ENCODE results near the gene ARSJ.

DNA sequence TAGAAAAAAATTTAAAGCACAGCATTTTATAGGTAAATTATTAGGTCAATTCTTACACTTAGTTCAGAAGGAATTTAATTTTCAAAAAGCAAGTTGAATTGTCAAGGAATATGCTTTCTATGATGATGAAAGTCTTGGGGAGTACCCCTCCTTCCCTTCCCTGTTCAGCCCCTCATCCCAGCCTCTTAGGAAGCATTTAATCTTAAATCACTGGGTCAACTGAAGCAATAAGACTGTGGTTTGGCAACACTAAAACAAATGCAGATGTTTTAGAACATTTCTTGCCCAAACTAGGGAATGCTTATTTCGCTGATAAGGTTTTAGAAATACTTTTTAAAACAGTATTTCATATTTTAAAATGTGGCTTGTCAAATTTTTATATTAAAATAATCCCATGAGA lies 19.1 kb upstream of the ARSJ start:
- TF ChIP-seq, protein P1, sequence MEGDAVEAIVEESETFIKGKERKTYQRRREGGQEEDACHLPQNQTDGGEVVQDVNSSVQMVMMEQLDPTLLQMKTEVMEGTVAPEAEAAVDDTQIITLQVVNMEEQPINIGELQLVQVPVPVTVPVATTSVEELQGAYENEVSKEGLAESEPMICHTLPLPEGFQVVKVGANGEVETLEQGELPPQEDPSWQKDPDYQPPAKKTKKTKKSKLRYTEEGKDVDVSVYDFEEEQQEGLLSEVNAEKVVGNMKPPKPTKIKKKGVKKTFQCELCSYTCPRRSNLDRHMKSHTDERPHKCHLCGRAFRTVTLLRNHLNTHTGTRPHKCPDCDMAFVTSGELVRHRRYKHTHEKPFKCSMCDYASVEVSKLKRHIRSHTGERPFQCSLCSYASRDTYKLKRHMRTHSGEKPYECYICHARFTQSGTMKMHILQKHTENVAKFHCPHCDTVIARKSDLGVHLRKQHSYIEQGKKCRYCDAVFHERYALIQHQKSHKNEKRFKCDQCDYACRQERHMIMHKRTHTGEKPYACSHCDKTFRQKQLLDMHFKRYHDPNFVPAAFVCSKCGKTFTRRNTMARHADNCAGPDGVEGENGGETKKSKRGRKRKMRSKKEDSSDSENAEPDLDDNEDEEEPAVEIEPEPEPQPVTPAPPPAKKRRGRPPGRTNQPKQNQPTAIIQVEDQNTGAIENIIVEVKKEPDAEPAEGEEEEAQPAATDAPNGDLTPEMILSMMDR (IDR thresholded peaks at IDR 0.05), result no peak
- TF ChIP-seq POLR2A (IDR thresholded peaks at IDR 0.05), result no peak

Data from uterus (tissue), 2 donors.